ENCODE measurements around the gene EFNA4. TPM values are rescaled to one million over a fixed set of nuclear protein-coding genes. Genes with fewer than 3 reads are reported as not detected.

The EFNA4 gene
- total and polyA plus RNA-seq, 2 of the 4 experiments (the other 2 are of a cell fraction), result 3.8 to 11.8 TPM

DNA sequence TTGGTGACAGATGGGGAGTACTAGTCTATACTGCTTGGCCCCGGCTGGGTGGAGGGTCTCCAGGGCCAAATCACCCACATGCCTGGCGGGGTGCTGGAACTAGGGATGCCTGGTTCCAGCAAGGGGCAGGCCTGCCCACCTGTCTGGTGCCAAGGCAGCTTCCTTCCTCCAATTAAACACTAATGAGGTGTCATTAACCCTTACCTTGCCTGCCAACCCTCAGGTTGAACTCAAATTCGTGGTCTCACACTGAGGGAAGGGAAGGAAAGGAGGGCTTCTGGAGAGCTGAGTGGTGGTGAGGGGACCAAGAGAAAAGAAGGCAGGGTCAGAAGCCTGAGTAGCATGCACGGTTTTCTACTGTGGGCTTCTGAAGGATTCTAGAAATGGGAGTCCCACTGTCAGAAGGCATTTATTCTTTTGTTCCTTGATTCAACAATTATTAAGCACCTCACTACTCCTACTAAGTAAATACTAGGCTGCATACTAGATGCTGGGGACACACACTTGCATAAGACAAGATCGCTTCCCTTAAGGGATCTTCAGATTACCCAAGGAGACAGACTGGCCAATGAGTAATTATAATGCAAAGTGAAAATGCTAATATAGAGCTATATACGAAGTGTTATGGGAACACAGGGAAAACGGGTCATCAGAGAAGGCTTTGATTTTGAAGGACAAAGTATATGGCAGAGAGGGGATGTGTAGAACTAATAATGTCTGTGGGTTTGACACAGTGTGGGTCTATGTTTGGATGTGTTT, 9.2 kb downstream of the EFNA4 start:
- Histone ChIP-seq H2AK5ac (ENCODE audit: low read depth, low read length) (no peak overlapping the region), H3K9me1 (ENCODE audit: insufficient read depth, low read length) (0 out of 2 replicates have a peak, but pooled peaks cover 7% of the 10 kb centered on the region), H2BK120ac (ENCODE audit: low read depth, low read length) (no peak overlapping the region), H4K5ac (ENCODE audit: low read depth, low read length) (no peak overlapping the region), H3K9me3 (ENCODE audit: control insufficient read depth, insufficient read depth, low read length) (no peaks in the 10 kb centered on the region), H3K23ac (ENCODE audit: low read depth, low read length) (no peak overlapping the region), H3K4ac (ENCODE audit: low read depth, low read length) (no peak overlapping the region), H3K14ac (replicated peaks; ENCODE audit: low read depth, low read length) (no peak overlapping the region), H3K36me3 (ENCODE audit: control insufficient read depth, insufficient read depth, low read length) (peaks cover 13% of the 10 kb centered on the region; the same call in 1 of the 2 replicates), H3K4me3 (ENCODE audit: insufficient read depth, low read depth, low read length) (no peak overlapping the region), H3K4me1 (ENCODE audit: control insufficient read depth, insufficient read depth, low read length) (peaks cover 5% of the 10 kb centered on the region; the same call in 1 of the 2 replicates), H3K56ac (ENCODE audit: extremely low read depth, insufficient read depth, low read length) (no peak overlapping the region), H4K8ac (ENCODE audit: low read depth in 2 of 2, low read length in 2 of 2) (no peak overlapping the region), H2BK5ac (ENCODE audit: low read depth, low read length, poor library complexity, severe bottlenecking) (no peak overlapping the region), H3K4me2 (ENCODE audit: low read depth, low read length) (no peak overlapping the region), H4K20me1 (ENCODE audit: insufficient read depth, low read length) (no peaks in the 10 kb centered on the region), H2BK20ac (ENCODE audit: low read depth, low read length) (no peak overlapping the region), H2BK15ac (ENCODE audit: low read depth, low read length) (no peak overlapping the region), H3K9ac (ENCODE audit: low read depth, low read length) (no peak overlapping the region), H3K79me1 (ENCODE audit: low read depth in 1 of 2, low read length in 2 of 2) (no peaks in the 10 kb centered on the region), H3K27me3 (ENCODE audit: control insufficient read depth, insufficient read depth, low read length) (peaks cover 26% of the 10 kb centered on the region), H3K18ac (ENCODE audit: low read depth, low read length) (no peak overlapping the region), H4K91ac (ENCODE audit: insufficient read depth, low read depth, low read length) (no peak overlapping the region), H2AFZ (replicated peaks; ENCODE audit: low read length, poor library complexity) (no peak overlapping the region), H3K27ac (ENCODE audit: insufficient read depth, low read length) (no peak overlapping the region), H2AK9ac (replicated peaks; ENCODE audit: low read depth, low read length, poor library complexity) (peak overlapping the region; percentile 25)
- ATAC-seq (ENCODE audit: low read depth), result no peak
- CTCF ChIA-PET, result no interaction called here
- no TSS peak for BruUV-seq (replicated peaks)
- in situ Hi-C loops (cut with MboI; ENCODE audit: low sequenced_read_pairs) (no loop called here), dilution Hi-C loops (cut with HindIII; ENCODE audit: low sequenced_read_pairs, unreplicated experiment) (no loop called here), intact Hi-C loops (cut with micrococcal nuclease) (no loop called here)
- no peak for DNase-seq
- WGBS, 2 experiments (ENCODE audit: extremely low coverage in 2 of 2, insufficient read length in 1 of 2), result 8% methylated on average over 2 of the region's 7 CpGs; no CpG with 5 or more reads in 1 of the 2 experiments
- TF ChIP-seq BHLHE40 (IDR thresholded peaks at IDR 0.05; ENCODE audit: low read depth, low read length) (no peak), RCOR1 (IDR thresholded peaks at IDR 0.05; ENCODE audit: insufficient replicate concordance, low read length) (no peak), CEBPB (IDR thresholded peaks at IDR 0.05; ENCODE audit: low read depth, low read length) (no peak), FOS (IDR thresholded peaks at IDR 0.05; ENCODE audit: low read depth, low read length) (no peak), POLR2A (IDR thresholded peaks at IDR 0.05; ENCODE audit: low read depth, low read length) (no peak), RFX5 (IDR thresholded peaks at IDR 0.05; ENCODE audit: low read depth, low read length) (no peak), CHD1 (IDR thresholded peaks at IDR 0.05; ENCODE audit: low read depth, low read length) (no peak), NFE2L2 (IDR thresholded peaks at IDR 0.05; ENCODE audit: low read depth, low read length) (no peak), MAFK (IDR thresholded peaks at IDR 0.05; ENCODE audit: low read depth, low read length) (no peak), SMC3 (IDR thresholded peaks at IDR 0.05; ENCODE audit: low read depth, low read length) (no peak), MAZ (IDR thresholded peaks at IDR 0.05; ENCODE audit: borderline replicate concordance, low read depth, low read length) (no peak), MXI1 (IDR thresholded peaks at IDR 0.05; ENCODE audit: borderline replicate concordance, low read depth, low read length) (no peak), RAD21 (IDR thresholded peaks at IDR 0.05; ENCODE audit: low read length) (no peak)
- TF ChIP-seq, protein P1, sequence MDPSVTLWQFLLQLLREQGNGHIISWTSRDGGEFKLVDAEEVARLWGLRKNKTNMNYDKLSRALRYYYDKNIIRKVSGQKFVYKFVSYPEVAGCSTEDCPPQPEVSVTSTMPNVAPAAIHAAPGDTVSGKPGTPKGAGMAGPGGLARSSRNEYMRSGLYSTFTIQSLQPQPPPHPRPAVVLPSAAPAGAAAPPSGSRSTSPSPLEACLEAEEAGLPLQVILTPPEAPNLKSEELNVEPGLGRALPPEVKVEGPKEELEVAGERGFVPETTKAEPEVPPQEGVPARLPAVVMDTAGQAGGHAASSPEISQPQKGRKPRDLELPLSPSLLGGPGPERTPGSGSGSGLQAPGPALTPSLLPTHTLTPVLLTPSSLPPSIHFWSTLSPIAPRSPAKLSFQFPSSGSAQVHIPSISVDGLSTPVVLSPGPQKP (IDR thresholded peaks at IDR 0.05; ENCODE audit: borderline replicate concordance, low read depth, low read length), result no peak
- TF ChIP-seq, protein P2, sequence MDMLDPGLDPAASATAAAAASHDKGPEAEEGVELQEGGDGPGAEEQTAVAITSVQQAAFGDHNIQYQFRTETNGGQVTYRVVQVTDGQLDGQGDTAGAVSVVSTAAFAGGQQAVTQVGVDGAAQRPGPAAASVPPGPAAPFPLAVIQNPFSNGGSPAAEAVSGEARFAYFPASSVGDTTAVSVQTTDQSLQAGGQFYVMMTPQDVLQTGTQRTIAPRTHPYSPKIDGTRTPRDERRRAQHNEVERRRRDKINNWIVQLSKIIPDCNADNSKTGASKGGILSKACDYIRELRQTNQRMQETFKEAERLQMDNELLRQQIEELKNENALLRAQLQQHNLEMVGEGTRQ (IDR thresholded peaks at IDR 0.05; ENCODE audit: low read depth, low read length), result no peak
- TF ChIP-seq, protein P3, sequence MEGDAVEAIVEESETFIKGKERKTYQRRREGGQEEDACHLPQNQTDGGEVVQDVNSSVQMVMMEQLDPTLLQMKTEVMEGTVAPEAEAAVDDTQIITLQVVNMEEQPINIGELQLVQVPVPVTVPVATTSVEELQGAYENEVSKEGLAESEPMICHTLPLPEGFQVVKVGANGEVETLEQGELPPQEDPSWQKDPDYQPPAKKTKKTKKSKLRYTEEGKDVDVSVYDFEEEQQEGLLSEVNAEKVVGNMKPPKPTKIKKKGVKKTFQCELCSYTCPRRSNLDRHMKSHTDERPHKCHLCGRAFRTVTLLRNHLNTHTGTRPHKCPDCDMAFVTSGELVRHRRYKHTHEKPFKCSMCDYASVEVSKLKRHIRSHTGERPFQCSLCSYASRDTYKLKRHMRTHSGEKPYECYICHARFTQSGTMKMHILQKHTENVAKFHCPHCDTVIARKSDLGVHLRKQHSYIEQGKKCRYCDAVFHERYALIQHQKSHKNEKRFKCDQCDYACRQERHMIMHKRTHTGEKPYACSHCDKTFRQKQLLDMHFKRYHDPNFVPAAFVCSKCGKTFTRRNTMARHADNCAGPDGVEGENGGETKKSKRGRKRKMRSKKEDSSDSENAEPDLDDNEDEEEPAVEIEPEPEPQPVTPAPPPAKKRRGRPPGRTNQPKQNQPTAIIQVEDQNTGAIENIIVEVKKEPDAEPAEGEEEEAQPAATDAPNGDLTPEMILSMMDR (conservative IDR thresholded peaks at IDR 0.05; ENCODE audit: low read depth, low read length), result no peak
- POLR2A ChIA-PET (ENCODE audit: unreplicated experiment), result no interaction called here
